GM23248 (cell line): ENCODE data around the gene CCL17.

Experiments used
- EZH2 ChIP-seq: fragments of 200-600 bp; sonication (generic); IDR thresholded peaks from 2 replicates; pipeline ENCODE4 v1.6.1; 2018; ENCODE audit warnings: antibody characterized with exemption, mild to moderate bottlenecking; ENCODE audit not compliant: insufficient read depth, poor library complexity, severe bottlenecking
- EZH2phosphoT487 ChIP-seq: fragments of 200-600 bp; sonication (generic); IDR thresholded peaks from 2 replicates; pipeline ENCODE4 v1.6.1; 2018; ENCODE audit warnings: antibody characterized with exemption, moderate library complexity, mild to moderate bottlenecking, low read depth; ENCODE audit not compliant: insufficient read depth

DNA sequence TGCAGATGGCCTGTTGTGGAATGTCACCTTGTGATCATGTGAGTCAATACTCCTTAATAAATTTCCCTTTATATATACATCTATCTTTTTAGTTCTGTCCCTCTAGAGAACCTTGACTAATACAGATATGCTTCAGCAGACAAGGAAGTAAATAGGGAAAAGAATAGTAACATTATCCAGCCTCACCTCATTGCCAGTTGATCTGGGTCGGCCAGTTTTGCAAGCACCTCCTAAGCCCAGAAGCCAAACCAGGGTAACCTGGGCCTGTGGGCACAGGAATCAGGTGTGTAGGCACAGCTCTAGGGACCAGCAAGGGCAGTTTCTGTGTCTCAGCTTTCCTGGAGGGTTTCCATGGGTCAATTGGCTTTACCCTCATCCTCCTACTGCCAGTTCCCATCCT lies 11.9 kb upstream of the CCL17 start:
- TF ChIP-seq EZH2 (no peak), EZH2phosphoT487 (no peak)
